Stomach smooth muscle (tissue), 2 donors: Measurements from ENCODE around the gene C16orf74.

Source experiments
- H3K27ac ChIP-seq: one replicate; pipeline ENCODE4 v1.7.0; 2013; ENCODE audit warnings: mild to moderate bottlenecking, low read length, inconsistent platforms
- H3K27me3 ChIP-seq, 2 donors: one replicate each; pipeline ENCODE4 v1.7.0; 2013; ENCODE audit warnings: low read length in 2 of 2; ENCODE audit not compliant: insufficient read depth in 2 of 2, control insufficient read depth in 1 of 2
- H3K36me3 ChIP-seq, 2 donors: one replicate each; pipeline ENCODE4 v1.7.0; 2013; ENCODE audit warnings: low read length in 2 of 2; ENCODE audit not compliant: control insufficient read depth in 2 of 2, insufficient read depth in 2 of 2
- H3K4me1 ChIP-seq: one replicate; pipeline ENCODE4 v1.7.0; 2013; ENCODE audit warnings: low read length; ENCODE audit not compliant: control insufficient read depth, insufficient read depth
- H3K4me3 ChIP-seq, 2 donors: one replicate each; pipeline ENCODE4 v1.7.0; 2013; ENCODE audit warnings: low read length in 2 of 2
- H3K9ac ChIP-seq, 2 donors: one replicate each; pipeline ENCODE4 v1.7.0; 2013; ENCODE audit warnings: low read length in 2 of 2, mild to moderate bottlenecking in 1 of 2
- H3K9me3 ChIP-seq, 2 donors: one replicate each; pipeline ENCODE4 v1.7.0; 2013; ENCODE audit warnings: low read length in 2 of 2; ENCODE audit not compliant: control insufficient read depth in 2 of 2
- donor health status: healthy.
- donor health status: Pancreatic carcinoma.

C16orf74 gene

DNA sequence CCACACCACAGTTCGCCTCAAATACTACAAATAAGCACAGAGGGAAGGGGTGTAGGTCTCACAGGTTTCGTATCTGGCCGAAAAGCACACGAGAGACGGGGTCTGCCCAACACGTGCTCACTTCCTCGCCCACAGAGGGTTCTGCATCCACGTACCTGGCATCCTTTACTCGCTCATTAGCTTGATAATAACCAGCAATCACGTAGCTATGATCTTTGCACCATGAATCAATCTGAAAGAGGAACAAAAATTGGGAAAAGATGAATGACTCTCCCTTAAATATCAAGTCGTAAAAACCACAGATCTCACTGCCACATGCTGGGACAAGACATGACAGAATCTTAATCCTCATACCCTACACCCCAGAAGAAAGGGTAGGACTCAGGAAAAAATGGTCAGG lies 37.9 kb upstream of the C16orf74 start:
- no peak overlapping the region for H3K4me3 ChIP-seq
- no peak overlapping the region for H3K27ac ChIP-seq
- no peaks in the 10 kb centered on the region for H3K9me3 ChIP-seq
- no peaks in the 10 kb centered on the region for H3K27me3 ChIP-seq
- peaks cover 16 to 45% of the 10 kb centered on the region in 2 donors for H3K36me3 ChIP-seq
- H3K4me1 ChIP-seq: no peaks in the 10 kb centered on the region
- H3K9ac ChIP-seq: no peak overlapping the region

DNA sequence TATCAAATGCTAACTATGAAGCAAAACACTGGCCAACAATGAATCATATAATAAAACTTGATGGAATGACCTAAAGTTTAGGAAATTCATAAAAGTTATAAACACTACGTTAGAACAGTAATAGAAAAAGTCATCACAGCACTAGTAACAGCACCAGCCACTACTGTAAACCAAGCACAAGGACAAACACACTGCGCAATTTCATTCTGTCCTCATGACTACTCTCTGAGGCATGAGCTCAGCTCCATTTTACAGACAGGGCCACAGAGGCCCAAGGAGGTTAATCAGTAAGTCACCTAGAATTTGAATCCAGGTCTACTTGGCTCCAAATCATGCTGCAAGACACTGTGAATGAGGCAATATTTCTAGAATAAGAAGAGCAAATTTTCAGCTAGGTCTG lies 35.0 kb upstream of the C16orf74 start:
- H3K4me3 ChIP-seq: no peak overlapping the region
- peaks cover 12% of the 10 kb centered on the region for H3K4me1 ChIP-seq
- no peaks in the 10 kb centered on the region for H3K27me3 ChIP-seq
- no peak overlapping the region for H3K9ac ChIP-seq
- no peak overlapping the region for H3K27ac ChIP-seq
- H3K9me3 ChIP-seq: no peaks in the 10 kb centered on the region
- H3K36me3 ChIP-seq: peaks cover 17 to 32% of the 10 kb centered on the region in 2 donors

GRCh38 chr16:85784813-85785212 lies 33.9 kb upstream of the C16orf74 start:
- peaks cover 12% of the 10 kb centered on the region for H3K4me1 ChIP-seq
- H3K9me3 ChIP-seq: no peaks in the 10 kb centered on the region
- H3K36me3 ChIP-seq: peaks cover 23 to 42% of the 10 kb centered on the region in 2 donors
- no peaks in the 10 kb centered on the region for H3K27me3 ChIP-seq
- H3K4me3 ChIP-seq: no peak overlapping the region
- H3K27ac ChIP-seq: no peak overlapping the region
- H3K9ac ChIP-seq: no peak overlapping the region

DNA sequence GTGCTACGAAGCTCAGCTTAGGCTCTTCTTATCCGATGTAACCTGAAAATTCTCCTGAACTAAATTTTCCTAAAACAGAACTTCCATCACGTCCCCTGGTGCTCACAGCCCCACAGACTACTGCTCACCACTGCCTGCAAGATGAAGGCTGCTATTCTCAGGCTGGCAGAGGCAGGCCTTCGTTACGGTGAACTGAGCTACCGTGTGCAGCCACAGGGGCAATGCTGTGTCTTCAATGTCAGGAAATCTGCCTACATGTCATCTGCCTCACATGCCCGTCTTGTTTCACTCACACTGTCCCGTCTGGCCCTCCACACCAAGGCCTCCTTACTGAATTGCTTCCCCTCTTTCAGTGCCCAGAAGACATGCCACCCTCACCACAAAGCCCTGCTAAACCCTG lies 32.5 kb upstream of the C16orf74 start:
- Histone ChIP-seq H3K27me3 (no peaks in the 10 kb centered on the region), H3K9ac (no peak overlapping the region), H3K36me3 (peaks cover 24 to 46% of the 10 kb centered on the region in 2 donors), H3K4me3 (no peak overlapping the region), H3K27ac (no peak overlapping the region), H3K4me1 (peaks cover 12% of the 10 kb centered on the region), H3K9me3 (no peaks in the 10 kb centered on the region)

DNA sequence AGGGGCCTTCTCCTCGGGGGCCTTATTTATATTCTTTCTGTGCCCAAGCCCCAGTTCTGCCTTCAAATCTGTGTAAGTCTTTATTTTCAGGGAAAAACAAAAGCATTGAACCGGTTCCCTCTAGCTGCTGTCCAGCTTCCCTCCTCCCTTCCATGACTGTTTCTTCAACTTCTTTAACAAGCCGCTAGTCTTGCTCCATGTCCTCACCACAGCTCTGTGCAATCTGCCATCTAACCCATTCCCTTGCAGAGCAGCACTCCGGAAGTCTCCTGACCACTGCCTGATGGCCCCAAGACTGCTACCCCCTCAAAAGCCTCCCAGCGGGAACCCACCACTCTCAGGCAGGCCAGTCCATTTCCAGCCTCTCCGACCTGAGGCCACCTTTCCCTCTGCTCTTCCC lies 31.6 kb upstream of the C16orf74 start:
- Histone ChIP-seq H3K27ac (peak overlapping the region; percentile 31), H3K4me3 (peak overlapping the region in 1 of 2 donors; percentile 22)

DNA sequence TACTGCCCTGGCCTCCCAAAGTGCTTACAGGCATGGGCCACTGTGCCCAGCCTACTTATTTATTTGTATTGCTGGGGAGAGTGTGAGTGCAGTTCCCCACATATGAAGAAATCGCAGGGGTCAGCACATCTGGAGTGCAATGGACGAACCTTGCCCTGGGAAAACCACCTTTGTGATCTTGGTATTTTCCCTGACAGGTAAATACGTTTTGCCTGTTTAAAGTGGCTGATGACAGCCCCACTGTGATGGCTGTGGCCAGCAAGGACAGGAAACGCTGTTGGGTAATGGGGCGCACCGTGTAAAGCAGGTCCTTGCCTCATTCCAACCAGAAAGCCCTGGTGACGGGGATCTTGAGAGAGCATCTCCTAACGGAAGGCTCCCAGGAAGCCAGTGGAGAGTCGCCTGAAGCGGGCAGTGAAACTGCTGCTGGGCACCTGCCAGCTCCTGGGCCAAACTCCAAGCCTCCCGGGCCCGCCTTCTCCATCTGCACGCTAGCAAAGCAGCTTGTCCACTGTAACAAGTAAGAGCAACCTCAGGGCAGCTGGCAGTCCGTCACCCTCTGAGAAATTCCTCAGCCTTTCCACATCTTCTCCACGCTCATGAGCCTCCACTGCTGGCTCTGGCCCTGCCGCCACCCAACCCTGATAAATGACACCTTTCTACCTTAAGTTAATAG lies 30.9 kb upstream of the C16orf74 start:
- no peak overlapping the region for H3K9ac ChIP-seq
- H3K4me3 ChIP-seq: peak overlapping the region in 1 of 2 donors; percentile 22
- no peaks in the 10 kb centered on the region for H3K9me3 ChIP-seq
- peaks cover 23 to 47% of the 10 kb centered on the region in 2 donors for H3K36me3 ChIP-seq
- peaks cover 12% of the 10 kb centered on the region for H3K4me1 ChIP-seq
- H3K27ac ChIP-seq: peak overlapping the region; percentile 31
- H3K27me3 ChIP-seq: no peaks in the 10 kb centered on the region

More for the DNA sequence above, 31.6 kb upstream of the C16orf74 start:
- H3K9me3 ChIP-seq: no peaks in the 10 kb centered on the region
- H3K36me3 ChIP-seq: peaks cover 24 to 47% of the 10 kb centered on the region in 2 donors
- peaks cover 12% of the 10 kb centered on the region for H3K4me1 ChIP-seq
- no peaks in the 10 kb centered on the region for H3K27me3 ChIP-seq
- no peak overlapping the region for H3K9ac ChIP-seq

DNA sequence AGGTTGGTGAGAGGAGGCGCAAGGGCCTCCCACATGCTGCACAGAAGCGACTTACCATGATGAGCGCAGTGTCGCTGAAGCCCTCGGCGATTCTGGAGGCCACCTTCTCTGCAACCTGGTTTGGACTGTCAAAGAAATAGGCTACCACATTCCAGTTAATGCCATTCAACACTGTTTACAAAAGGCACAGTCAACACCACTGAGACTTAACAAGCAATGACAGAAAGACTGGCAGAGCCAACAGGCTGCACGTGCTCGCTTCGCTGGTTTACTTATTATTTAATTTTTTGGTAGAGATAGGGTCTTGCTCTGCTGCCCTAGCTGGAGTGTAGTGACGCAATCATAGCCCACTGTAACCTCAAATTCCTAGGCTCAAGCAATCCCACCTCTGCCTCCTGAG lies 30.3 kb upstream of the C16orf74 start:
- H3K4me1 ChIP-seq: peaks cover 12% of the 10 kb centered on the region
- no peaks in the 10 kb centered on the region for H3K9me3 ChIP-seq
- H3K4me3 ChIP-seq: no peak overlapping the region
- H3K27me3 ChIP-seq: no peaks in the 10 kb centered on the region
- no peak overlapping the region for H3K9ac ChIP-seq
- no peak overlapping the region for H3K27ac ChIP-seq
- peaks cover 23 to 42% of the 10 kb centered on the region in 2 donors for H3K36me3 ChIP-seq

DNA sequence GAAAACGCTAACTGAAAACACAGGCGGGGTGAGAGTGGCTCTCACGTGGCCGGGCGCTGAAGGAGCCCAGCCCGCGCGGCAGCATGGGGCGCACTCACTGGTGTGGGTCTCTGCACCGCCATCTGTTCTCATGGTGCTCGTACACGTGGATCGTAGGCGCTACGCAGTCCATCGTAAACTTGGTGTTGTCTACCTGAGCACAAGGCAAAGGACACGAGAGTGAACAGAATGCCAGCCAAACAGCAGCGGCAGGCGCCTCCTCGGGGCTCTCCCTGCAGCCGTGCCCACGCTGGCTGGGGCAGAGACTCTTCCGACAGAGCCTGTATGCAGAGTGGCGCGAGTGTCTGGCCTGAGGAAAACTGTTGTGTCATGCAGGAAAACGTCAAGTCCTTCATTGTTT lies 29.4 kb upstream of the C16orf74 start:
- Histone ChIP-seq H3K36me3 (peaks cover 26 to 39% of the 10 kb centered on the region in 2 donors), H3K4me3 (no peak overlapping the region), H3K9ac (no peak overlapping the region), H3K9me3 (no peaks in the 10 kb centered on the region), H3K4me1 (peaks cover 12% of the 10 kb centered on the region), H3K27ac (no peak overlapping the region), H3K27me3 (no peaks in the 10 kb centered on the region)

DNA sequence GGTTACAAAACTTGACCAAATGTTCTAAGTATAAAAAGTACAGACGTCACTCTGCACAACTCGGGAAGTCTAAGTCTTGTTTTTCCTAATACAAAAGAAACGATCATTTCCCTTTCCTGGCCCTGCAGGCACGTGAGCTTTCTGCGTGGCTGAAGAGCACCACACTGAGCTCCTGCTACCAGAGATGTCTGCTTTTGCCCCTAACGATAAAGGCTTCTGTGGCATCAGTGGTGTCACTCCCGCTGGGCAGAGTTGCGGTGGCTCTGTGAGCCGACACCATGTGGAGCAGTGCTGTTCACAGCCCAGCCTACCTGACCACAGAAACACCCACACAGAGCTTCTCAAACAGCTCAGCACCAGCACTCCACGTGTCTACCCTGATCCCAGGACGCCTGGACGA lies 28.0 kb upstream of the C16orf74 start:
- Histone ChIP-seq H3K4me3 (no peak overlapping the region), H3K27me3 (no peaks in the 10 kb centered on the region), H3K27ac (no peak overlapping the region), H3K9ac (no peak overlapping the region), H3K9me3 (no peaks in the 10 kb centered on the region), H3K4me1 (peaks cover 12% of the 10 kb centered on the region), H3K36me3 (peaks cover 26 to 39% of the 10 kb centered on the region in 2 donors)

DNA sequence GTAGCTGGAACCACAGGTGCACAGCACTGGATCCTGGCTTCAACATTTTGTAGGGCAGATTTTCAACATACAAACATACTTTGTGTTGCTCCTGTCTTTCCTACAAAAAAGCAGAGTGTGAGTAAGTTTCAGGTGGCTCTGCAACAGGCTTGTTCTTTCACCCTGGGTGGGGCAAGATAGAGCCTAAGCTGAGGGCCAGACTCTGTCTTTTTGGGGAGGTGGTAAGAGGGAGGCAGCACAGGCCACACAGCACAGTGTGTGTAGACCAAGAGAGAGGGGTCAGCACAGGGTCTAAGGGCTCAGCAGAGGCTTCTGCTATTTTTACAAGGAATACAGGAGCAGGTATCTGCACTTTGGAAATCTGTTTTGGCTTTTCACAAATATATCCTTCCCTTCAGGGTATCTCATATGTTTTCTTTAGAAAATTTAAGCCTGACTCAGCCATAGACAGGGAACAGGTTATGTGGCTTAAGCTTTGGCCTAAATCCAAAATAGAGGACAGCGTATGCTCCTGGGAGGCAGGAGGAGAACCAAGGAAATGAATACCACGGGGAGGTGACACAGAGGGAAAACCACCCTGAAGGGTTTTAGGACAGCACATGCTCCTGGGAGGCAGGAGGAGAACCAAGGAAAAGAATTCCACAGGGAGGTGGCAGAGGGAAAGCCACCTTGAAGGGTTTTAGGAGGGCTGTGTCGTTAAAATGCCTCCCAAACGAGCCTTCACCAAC lies 26.9 kb upstream of the C16orf74 start:
- Histone ChIP-seq H3K36me3 (peaks cover 26 to 35% of the 10 kb centered on the region in 2 donors), H3K4me1 (peaks cover 12% of the 10 kb centered on the region), H3K27me3 (no peaks in the 10 kb centered on the region), H3K4me3 (no peak overlapping the region), H3K9ac (no peak overlapping the region), H3K9me3 (no peaks in the 10 kb centered on the region), H3K27ac (no peak overlapping the region)

GRCh38 chr16:85774811-85775210 lies 23.9 kb upstream of the C16orf74 start:
- Histone ChIP-seq H3K27ac (no peak overlapping the region), H3K9ac (no peak overlapping the region), H3K27me3 (no peaks in the 10 kb centered on the region), H3K9me3 (no peaks in the 10 kb centered on the region), H3K4me1 (no peaks in the 10 kb centered on the region), H3K36me3 (peaks cover 19 to 29% of the 10 kb centered on the region in 2 donors), H3K4me3 (no peak overlapping the region)
